HUES48 (cell line): ENCODE data around the gene GPX1.

Experiments used
- H3K27ac ChIP-seq: one replicate; pipeline ENCODE4 v1.7.0; 2013; ENCODE audit warnings: low read depth, low read length, inconsistent platforms
- H3K27me3 ChIP-seq: 2 replicates; pipeline ENCODE4 v1.6.1; 2013; ENCODE audit warnings: mild to moderate bottlenecking, low read length; ENCODE audit not compliant: control insufficient read depth, insufficient read depth
- H3K36me3 ChIP-seq: 2 replicates; pipeline ENCODE4 v1.6.1; 2013; ENCODE audit warnings: low read length; ENCODE audit not compliant: control insufficient read depth, insufficient read depth
- H3K4me1 ChIP-seq: 2 replicates; pipeline ENCODE4 v1.6.1; 2013; ENCODE audit warnings: mild to moderate bottlenecking, low read length; ENCODE audit not compliant: control insufficient read depth, insufficient read depth
- H3K4me3 ChIP-seq: 2 replicates; pipeline ENCODE4 v1.5.1; 2013; ENCODE audit warnings: mild to moderate bottlenecking, low read depth, low read length
- H3K9ac ChIP-seq: 2 replicates; pipeline ENCODE4 v1.6.1; 2013; ENCODE audit warnings: mild to moderate bottlenecking, low read depth, low read length, moderate library complexity
- H3K9me3 ChIP-seq: 2 replicates; pipeline ENCODE4 v1.6.1; 2013; ENCODE audit warnings: low read length; ENCODE audit not compliant: control insufficient read depth, insufficient read depth

GPX1 gene

DNA sequence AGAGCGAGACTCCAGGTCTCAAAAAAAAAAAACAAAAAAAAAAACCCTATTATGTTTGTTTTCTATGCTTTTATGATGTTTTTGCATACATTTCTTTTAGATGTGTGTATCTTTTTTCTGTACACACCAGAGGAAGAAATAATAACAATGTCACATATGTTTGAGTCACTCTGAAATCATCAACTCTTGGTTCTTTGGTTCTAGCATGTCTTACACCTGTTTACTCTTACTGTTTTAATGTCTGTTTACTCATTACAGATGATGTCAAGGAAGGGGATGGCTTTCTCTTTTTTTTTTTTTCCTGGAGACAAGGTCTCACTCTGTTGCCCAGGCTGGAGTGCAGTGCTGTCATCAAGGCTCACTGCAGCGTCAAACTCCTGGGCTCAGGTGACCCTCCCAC is 29.6 kb upstream of the GPX1 start:
- Histone ChIP-seq H3K4me1 (no peaks in the 10 kb centered on the region), H3K4me3 (no peak overlapping the region), H3K36me3 (peaks cover 3% of the 10 kb centered on the region; the same call in 1 of the 2 replicates), H3K27me3 (no peaks in the 10 kb centered on the region), H3K9ac (no peak overlapping the region), H3K9me3 (no peaks in the 10 kb centered on the region), H3K27ac (no peak overlapping the region)

DNA sequence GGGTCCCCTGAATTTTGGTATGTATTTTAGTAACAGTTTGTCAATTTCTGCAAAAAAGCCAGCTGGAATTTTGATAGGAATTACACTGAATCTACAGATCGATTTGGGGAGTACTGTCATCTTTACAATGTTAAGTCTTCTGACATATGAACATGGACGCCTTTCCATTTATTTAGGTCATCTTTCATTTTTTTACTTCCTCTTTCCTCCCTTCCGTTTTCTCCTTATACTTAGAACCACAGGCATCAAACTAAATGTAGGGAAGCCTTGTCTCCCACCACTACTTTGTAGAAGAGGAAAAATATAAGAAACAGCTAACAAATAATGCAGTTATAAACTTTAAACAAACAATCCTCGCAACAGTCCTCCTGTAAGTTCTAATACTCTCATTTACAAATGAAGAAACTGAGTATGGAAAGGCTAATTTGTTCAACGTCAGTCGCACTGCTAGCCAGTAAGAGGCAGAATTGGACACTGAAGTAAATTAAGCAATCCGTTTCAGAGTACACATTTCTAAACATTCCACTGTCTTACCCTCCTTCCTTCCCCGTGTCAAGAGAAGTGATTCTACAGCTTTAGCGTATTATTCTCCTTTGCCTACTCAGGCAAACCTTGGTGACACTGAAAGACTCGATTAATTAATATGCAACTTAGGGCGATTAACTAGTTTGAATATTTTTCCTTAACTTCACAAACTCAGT is 28.1 kb upstream of the GPX1 start:
- Histone ChIP-seq H3K4me1 (no peaks in the 10 kb centered on the region), H3K27me3 (no peaks in the 10 kb centered on the region), H3K4me3 (no peak overlapping the region), H3K9ac (no peak overlapping the region), H3K9me3 (no peaks in the 10 kb centered on the region), H3K36me3 (peaks cover 3% of the 10 kb centered on the region; the same call in 1 of the 2 replicates), H3K27ac (no peak overlapping the region)

DNA sequence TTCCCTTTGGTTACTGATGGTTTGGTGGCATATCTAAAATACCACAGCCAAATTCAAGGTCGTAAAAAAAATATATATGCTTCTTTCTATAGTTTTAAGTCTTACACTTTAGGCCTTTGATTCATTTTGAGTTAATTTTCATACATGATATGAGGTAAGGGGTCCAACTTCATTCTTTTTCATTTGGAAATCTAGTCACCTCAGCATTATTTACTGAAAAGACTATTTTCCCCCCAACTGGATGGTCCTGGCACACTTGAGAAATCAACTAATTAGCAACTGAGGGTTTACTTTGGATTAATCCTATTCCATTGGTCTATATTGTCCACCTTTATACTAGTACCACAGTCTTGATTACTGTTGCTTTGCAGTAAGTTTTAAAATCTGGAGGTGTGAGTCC is 27.5 kb upstream of the GPX1 start:
- H3K9ac ChIP-seq, result no peak overlapping the region
- peaks cover 3% of the 10 kb centered on the region; the same call in 1 of the 2 replicates for H3K36me3 ChIP-seq
- H3K4me3 ChIP-seq, result no peak overlapping the region
- no peaks in the 10 kb centered on the region for H3K27me3 ChIP-seq
- no peaks in the 10 kb centered on the region for H3K9me3 ChIP-seq
- H3K27ac ChIP-seq, result no peak overlapping the region
- no peaks in the 10 kb centered on the region for H3K4me1 ChIP-seq

DNA sequence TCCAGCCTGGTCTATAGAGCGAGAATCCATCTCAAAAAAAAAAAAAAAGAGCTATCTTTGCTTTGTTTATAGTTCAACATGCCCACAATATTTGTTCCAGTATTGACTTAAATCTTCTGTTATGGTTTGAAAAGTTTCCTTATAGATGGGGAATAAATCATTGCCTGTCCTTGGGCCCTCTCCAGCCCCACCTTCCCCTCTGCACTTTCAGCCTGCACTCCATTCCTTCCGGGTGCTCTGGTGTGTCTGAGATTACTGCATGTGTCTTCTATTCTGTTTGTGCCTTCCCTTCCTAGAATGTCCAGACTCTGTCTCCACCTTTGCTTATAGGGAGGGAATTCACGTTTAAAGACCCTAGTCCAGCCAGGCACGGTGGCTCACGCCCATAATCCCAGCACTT is 25.2 kb upstream of the GPX1 start:
- Histone ChIP-seq H3K27ac (no peak overlapping the region), H3K9me3 (no peaks in the 10 kb centered on the region), H3K9ac (no peak overlapping the region), H3K27me3 (no peaks in the 10 kb centered on the region), H3K4me3 (no peak overlapping the region), H3K36me3 (peaks cover 3% of the 10 kb centered on the region; the same call in 1 of the 2 replicates), H3K4me1 (no peaks in the 10 kb centered on the region)

DNA sequence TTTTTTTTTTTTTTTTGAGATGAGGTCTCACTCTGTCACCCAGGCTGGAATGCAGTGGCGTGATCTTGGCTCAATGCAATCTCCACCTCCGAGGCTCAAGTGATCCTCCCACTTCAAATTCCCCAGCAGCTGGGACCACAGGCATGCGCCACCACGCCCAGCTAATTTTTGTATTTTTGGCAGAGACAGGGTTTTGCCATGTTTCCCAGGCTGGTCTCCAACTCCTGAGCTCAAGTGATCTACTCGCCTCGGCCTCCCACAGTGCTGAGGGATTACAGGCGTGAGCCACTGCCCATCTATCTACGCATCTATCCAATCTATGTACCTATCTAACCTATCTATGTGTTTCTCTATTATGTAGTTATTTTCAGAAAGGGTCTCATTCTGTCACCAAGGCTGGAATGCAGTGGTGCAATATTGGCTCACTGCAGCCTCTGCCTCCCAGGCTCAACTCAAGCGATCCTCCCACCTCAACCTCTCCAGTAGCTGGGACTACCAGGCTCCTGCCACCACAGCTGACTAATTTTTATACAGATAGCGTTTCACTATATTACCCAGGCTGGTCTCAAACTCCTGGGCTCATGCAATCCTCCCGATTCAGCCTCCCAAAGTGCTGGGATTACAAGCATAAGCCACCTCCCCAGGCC is 20.2 kb upstream of the GPX1 start:
- no peak overlapping the region for H3K4me3 ChIP-seq
- no peaks in the 10 kb centered on the region for H3K4me1 ChIP-seq
- H3K9me3 ChIP-seq, result no peaks in the 10 kb centered on the region
- H3K36me3 ChIP-seq, result peaks cover 25% of the 10 kb centered on the region
- no peak overlapping the region for H3K9ac ChIP-seq
- no peaks in the 10 kb centered on the region for H3K27me3 ChIP-seq
- no peak overlapping the region for H3K27ac ChIP-seq

DNA sequence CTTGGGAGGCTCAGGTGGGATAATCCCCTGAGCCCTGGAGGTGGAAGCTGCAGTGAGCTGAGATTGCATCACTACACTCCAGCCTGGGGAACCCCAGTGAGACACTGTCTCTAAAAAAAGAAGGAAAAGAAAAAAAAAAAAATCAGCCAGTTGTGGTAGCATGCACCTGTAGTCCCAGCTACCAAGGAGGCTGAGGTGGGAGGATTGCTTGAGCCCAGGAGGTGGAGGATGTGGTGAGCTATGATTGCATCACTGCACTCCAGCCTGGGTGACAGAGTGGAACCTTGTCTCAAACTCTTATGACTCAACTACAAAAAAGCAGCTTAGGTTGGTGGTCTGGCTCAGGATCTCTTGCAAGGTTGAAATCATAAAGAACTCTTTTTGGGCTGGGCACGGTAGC is 19.3 kb upstream of the GPX1 start:
- Histone ChIP-seq H3K9ac (no peak overlapping the region), H3K4me1 (no peaks in the 10 kb centered on the region), H3K9me3 (no peaks in the 10 kb centered on the region), H3K27ac (no peak overlapping the region), H3K36me3 (peaks cover 33% of the 10 kb centered on the region), H3K27me3 (no peaks in the 10 kb centered on the region), H3K4me3 (no peak overlapping the region)

DNA sequence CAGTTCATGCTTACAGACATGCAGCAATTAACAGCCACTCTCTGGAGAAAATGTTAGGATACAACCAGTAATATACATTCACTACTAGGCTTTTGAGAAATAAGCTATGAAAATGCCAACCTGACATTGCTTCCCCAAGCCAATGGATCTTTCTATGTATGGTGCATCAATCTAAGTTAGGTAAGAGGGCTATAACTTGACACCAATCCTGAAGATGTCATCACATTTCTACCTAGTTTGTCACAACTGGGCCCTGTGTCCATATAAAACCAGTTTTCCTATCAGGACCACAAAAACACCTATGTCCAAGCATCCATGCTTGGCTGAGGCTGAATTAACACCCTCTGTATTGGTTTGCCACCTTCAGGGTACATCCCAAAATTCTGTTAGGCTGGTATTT is 13.8 kb upstream of the GPX1 start:
- no peaks in the 10 kb centered on the region for H3K9me3 ChIP-seq
- peaks cover 67% of the 10 kb centered on the region for H3K36me3 ChIP-seq

DNA sequence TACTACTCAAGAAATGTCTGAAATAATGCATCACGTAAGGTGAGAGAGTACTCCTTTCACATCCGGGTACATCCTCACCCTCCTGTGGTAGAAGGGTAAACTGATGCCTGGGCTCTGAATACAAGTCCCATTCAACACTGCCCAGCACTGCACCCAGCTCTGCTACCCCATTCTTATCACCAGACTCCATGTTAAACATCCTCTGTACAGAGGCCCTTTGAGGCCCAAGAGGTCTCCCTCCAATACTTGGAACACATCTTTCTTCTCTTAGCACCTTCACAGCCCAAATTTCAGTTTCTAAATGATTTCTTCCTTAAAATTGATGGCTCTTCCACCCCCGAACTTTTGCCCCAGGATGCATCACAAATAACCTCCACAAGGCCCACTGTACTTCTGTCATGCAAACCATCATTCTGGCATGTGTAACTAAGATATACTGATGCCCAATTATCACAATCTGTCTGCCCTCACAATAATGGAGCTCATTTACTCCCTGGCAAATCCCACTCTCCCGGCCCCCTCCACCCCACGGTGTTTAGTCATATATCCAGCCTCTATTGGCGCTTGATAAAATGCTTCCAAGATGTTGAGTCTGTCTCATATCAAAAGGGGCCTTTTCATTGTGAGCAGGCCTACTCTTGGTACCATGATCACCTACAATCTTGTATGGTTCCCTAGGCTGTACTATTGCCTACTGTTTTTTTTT is 12.6 kb upstream of the GPX1 start:
- Histone ChIP-seq H3K27me3 (no peaks in the 10 kb centered on the region), H3K4me1 (no peaks in the 10 kb centered on the region), H3K9me3 (no peaks in the 10 kb centered on the region), H3K27ac (no peak overlapping the region), H3K36me3 (peaks cover 78% of the 10 kb centered on the region), H3K9ac (no peak overlapping the region), H3K4me3 (no peak overlapping the region)

More for the DNA sequence above, 13.8 kb upstream of the GPX1 start:
- H3K27ac ChIP-seq, result no peak overlapping the region
- H3K4me3 ChIP-seq, result no peak overlapping the region
- no peaks in the 10 kb centered on the region for H3K27me3 ChIP-seq
- no peak overlapping the region for H3K9ac ChIP-seq
- H3K4me1 ChIP-seq, result no peaks in the 10 kb centered on the region

DNA sequence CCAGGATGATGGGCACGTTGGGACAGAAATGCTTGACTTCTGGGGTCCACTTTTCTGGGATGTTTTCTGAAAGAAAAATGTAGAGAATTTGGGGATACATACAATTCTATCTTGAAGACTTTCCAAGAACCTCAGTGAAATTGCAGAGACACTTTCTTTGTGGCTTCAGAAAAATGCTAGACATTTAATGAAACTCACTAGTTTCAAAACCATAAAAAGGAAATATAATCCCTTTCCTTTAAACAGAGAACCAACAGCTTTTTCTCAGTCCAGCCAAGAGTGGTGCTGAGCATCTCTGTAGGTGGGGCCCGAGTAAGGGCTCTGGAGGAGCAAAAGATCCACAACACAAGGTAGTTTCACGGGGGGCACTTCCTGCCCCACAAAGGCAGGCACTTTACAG is 4.4 kb upstream of the GPX1 start:
- Histone ChIP-seq H3K9me3 (no peaks in the 10 kb centered on the region), H3K27me3 (no peaks in the 10 kb centered on the region), H3K4me3 (no peak overlapping the region), H3K36me3 (peaks cover 71% of the 10 kb centered on the region), H3K4me1 (peaks cover 9% of the 10 kb centered on the region; the same call in 1 of the 2 replicates), H3K27ac (no peak overlapping the region), H3K9ac (no peak overlapping the region)

DNA sequence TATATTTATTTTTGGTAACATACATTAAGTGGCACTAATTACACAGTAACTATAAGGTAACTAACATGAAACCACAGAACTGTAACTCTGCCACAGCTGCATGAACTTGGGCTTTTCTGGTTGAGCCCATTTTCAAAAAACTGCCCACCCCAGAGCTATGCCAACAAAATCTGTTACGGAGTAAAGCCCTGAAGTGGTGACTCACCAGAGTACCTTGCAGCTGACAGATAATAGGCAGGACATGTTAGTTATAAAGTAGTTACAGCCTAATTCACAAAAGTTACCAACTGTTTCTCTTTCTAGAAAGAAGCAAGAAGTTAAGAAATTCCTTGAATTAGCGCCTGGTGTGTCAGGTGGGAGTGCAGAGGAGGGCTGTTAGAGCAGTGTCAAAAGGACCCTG is 1.5 kb upstream of the GPX1 start:
- Histone ChIP-seq H3K4me1 (peaks cover 12% of the 10 kb centered on the region; the same call in 1 of the 2 replicates), H3K36me3 (peaks cover 60% of the 10 kb centered on the region), H3K4me3 (no peak overlapping the region), H3K27ac (peak overlapping the region; percentile 97), H3K9me3 (no peaks in the 10 kb centered on the region), H3K27me3 (no peaks in the 10 kb centered on the region), H3K9ac (no peak overlapping the region)

DNA sequence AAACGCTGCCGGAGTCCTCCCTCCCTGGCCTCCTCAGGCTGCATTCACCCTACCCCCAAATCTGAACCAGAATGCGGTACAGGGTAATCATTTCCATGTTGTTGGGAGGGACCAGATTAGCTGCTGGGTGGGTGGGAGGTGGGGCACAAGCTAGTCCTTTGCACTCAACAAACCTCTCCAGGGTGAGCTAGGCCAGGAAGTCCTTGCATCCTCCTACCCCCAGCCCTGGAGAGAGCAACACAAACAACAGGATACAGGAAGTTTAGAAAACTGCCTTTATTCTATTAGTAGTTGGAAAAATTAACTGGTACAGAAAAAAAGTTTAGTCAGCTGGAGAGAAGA is 702 bp upstream of the GPX1 start:
- Histone ChIP-seq H3K9ac (peak overlapping the region; percentile 73), H3K36me3 (peaks cover 58% of the 10 kb centered on the region), H3K4me1 (peaks cover 12% of the 10 kb centered on the region; the same call in 1 of the 2 replicates), H3K27ac (peak overlapping the region; percentile 97), H3K4me3 (peak overlapping the region; percentile 76), H3K9me3 (no peaks in the 10 kb centered on the region), H3K27me3 (no peaks in the 10 kb centered on the region)
